Peyer's patch (tissue), 4 donors: ENCODE data around the gene RNF217.

Experiments used
- CTCF ChIP-seq, 6 experiments: fragments of 450-650 bp in 4 of 6; fragments of 200-600 bp in 2 of 6; sonication (generic) in 1 of 6; IDR thresholded peaks; one replicate each; pipeline ENCODE4 v1.5.1; 2017 to 2019; ENCODE audit warnings: antibody characterized with exemption in 6 of 6, mild to moderate bottlenecking in 3 of 6, moderate library complexity in 1 of 6
- POLR2A ChIP-seq, 2 donors: fragments of 450-650 bp; IDR thresholded peaks; one replicate each; pipeline ENCODE4 v1.5.1; 2017; ENCODE audit warnings: antibody characterized with exemption in 2 of 2, mild to moderate bottlenecking in 2 of 2, moderate library complexity in 2 of 2

DNA sequence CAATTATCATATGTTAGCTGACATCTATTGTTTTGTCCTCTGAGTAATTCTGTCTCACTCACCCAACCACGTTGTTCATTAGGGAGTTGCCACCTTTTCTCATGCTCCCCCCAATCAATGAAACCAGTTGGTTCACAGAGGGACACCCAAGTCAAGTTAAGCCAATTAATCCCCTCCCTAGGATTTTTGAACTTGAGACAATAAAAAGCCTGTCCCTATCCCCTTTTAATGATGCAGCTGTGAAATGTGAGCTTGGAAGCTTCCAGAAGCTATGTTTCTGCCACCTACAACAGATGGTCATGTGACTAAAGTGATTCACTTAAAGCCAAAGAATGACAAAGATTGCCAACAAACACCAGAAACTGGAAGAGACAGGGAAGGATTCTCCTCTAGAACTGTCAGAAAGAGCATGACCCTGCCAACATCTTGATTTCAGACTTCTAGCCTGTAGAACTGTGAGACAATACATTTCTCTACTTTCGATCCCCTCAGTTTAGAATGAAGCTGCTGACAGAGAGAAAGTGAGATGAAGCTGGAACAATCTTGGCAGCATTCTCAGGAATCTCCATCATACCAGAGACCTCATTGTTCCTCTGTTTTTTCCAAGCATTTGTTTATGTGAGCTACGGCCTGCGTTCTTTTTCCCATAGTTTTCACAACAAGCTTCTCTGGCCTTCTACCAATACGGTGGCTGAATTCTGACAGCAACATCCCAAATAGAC lies 133.5 kb downstream of the RNF217 start:
- TF ChIP-seq CTCF (IDR thresholded peaks at IDR 0.05) (no peak), POLR2A (IDR thresholded peaks at IDR 0.05) (no peak)
